ENCODE data around the gene ANO9. TPM values are rescaled to one million over a fixed set of nuclear protein-coding genes. Genes with fewer than 3 reads are reported as not detected.

ANO9 gene
- total RNA-seq, 1 donor from 2014 or later, result 0.38 TPM

Other genes starting within 250 kb of the ANO9 start
- not detected for gene SCGB1C1, start 248.9 kb downstream of the ANO9 start, total RNA-seq
- gene BET1L, start 234.6 kb downstream of the ANO9 start, total RNA-seq, result 24.9 TPM
- gene RIC8A, start 234.3 kb downstream of the ANO9 start, total RNA-seq, result 63.4 TPM
- 27.0 TPM for gene SIRT3, start 205.7 kb downstream of the ANO9 start, total RNA-seq
- gene PSMD13, start 205.0 kb downstream of the ANO9 start, total RNA-seq, result 87.5 TPM
- 0.19 TPM for gene NLRP6, start 163.6 kb downstream of the ANO9 start, total RNA-seq
- gene PGGHG, start 152.9 kb downstream of the ANO9 start, total RNA-seq, result 11.0 TPM
- not detected for gene IFITM5, start 142.5 kb downstream of the ANO9 start, total RNA-seq
- gene IFITM2, start 134.2 kb downstream of the ANO9 start, total RNA-seq, result 215 TPM
- gene IFITM1, start 128.0 kb downstream of the ANO9 start, total RNA-seq, result 123 TPM
- 260 TPM for gene IFITM3, start 121.2 kb downstream of the ANO9 start, total RNA-seq
- 0.24 TPM for gene B4GALNT4, start 72.5 kb downstream of the ANO9 start, total RNA-seq
- 0.83 TPM for gene PKP3, start 47.8 kb downstream of the ANO9 start, total RNA-seq
- 33.3 TPM for gene SIGIRR, start 27.0 kb downstream of the ANO9 start, total RNA-seq
- 24.9 TPM for gene PTDSS2, start 8.3 kb upstream of the ANO9 start, total RNA-seq
- gene RNH1, start 65.2 kb upstream of the ANO9 start, total RNA-seq, result 158 TPM
- gene HRAS, start 93.6 kb upstream of the ANO9 start, total RNA-seq, result 75.9 TPM
- 0.38 TPM for gene LRRC56, start 95.5 kb upstream of the ANO9 start, total RNA-seq
- gene LMNTD2, start 118.7 kb upstream of the ANO9 start, total RNA-seq, result 0.40 TPM
- gene RASSF7, start 119.0 kb upstream of the ANO9 start, total RNA-seq, result 2.6 TPM
- 20.9 TPM for gene PHRF1, start 134.5 kb upstream of the ANO9 start, total RNA-seq
- gene IRF7, start 173.9 kb upstream of the ANO9 start, total RNA-seq, result 9.7 TPM
- gene CDHR5, start 182.9 kb upstream of the ANO9 start, total RNA-seq, result not detected
- gene SCT, start 185.2 kb upstream of the ANO9 start, total RNA-seq, result not detected
- gene DRD4, start 195.3 kb upstream of the ANO9 start, total RNA-seq, result 0.81 TPM